Measurements from ENCODE around the gene FPR2.

DNA sequence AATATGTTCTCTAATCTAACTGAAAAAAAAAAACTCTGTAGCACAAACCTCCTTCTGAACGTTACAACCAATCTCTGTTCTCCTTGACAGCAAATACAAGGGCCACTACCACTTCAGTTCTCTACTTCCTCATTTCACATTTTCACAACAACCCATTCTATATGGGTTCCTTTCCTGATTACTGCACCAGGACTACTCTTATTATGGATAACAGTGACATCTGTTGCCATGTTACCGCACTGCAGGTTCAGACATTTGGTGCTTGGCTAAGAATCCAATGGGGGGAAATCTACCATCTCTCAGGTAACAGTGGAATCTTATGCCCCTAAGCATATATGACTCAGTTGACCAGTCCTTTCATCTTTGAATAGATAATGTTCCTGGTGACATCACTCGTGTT is 22.4 kb downstream of the FPR2 start:
- TF ChIP-seq SP1 (IDR thresholded peaks at IDR 0.05) (no peak), SUZ12 (IDR thresholded peaks at IDR 0.05) (no peak), TARDBP (IDR thresholded peaks at IDR 0.05) (no peak), FOXK2 (IDR thresholded peaks at IDR 0.05) (no peak), FOXA1 (IDR thresholded peaks at IDR 0.05) (no peak), NFRKB (IDR thresholded peaks at IDR 0.05) (no peak)
- TF ChIP-seq, protein P1, sequence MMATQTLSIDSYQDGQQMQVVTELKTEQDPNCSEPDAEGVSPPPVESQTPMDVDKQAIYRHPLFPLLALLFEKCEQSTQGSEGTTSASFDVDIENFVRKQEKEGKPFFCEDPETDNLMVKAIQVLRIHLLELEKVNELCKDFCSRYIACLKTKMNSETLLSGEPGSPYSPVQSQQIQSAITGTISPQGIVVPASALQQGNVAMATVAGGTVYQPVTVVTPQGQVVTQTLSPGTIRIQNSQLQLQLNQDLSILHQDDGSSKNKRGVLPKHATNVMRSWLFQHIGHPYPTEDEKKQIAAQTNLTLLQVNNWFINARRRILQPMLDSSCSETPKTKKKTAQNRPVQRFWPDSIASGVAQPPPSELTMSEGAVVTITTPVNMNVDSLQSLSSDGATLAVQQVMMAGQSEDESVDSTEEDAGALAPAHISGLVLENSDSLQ (IDR thresholded peaks at IDR 0.05), result no peak

All from HEK293T (cell line).